Stimulated activated CD8-positive, alpha-beta memory T cell treated with anti-CD3 and anti-CD28 coated beads, Interleukin-7, amount 100 ng/mL, for 4 hours (primary cell): ENCODE results near the gene SPDYE2B.
"Not testable (repeated sequence)": the region's sequence is repeated elsewhere in the genome, so short reads cannot be mapped to it uniquely, and the experiment has no call there.

Experiments used
- DNase-seq, 2 donors: peaks; one replicate each; pipeline ENCODE4 v3.0.0-alpha.2; 2020; ENCODE audit warnings: low read depth in 2 of 2

Gene SPDYE2B, protein sequence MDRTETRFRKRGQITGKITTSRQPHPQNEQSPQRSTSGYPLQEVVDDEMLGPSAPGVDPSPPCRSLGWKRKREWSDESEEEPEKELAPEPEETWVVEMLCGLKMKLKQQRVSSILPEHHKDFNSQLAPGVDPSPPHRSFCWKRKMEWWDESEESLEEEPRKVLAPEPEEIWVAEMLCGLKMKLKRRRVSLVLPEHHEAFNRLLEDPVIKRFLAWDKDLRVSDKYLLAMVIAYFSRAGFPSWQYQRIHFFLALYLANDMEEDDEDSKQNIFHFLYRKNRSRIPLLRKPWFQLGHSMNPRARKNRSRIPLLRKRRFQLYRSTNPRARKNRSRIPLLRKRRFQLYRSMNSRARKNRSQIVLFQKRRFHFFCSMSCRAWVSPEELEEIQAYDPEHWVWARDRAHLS

DNA sequence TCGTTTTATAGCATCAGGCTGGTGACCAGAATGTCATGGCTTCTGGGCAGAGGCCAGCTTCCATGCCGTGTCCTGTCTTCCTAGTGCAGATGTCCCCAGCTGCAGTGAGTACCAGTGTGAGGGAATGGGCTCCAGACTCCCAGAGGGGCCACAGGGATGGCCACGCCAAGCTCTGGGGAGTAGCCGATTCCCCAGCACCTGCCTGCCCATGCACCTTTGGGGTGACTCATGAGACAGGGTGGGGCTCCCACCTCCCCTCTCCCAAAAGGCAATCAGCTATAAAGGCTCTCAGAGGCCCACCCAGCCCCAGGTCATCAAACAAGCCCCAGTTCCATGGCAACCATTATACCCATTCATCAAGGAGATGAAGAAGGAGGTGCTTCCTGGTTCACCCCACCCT, at the start of gene SPDYE2B:
Gene SPDYE2B (plus strand): TSS at position 396 of the 400 bp plus-strand sequence. CDS start 2,030 bp downstream, outside the sequence.
- DNase-seq: not testable (repeated sequence)

DNA sequence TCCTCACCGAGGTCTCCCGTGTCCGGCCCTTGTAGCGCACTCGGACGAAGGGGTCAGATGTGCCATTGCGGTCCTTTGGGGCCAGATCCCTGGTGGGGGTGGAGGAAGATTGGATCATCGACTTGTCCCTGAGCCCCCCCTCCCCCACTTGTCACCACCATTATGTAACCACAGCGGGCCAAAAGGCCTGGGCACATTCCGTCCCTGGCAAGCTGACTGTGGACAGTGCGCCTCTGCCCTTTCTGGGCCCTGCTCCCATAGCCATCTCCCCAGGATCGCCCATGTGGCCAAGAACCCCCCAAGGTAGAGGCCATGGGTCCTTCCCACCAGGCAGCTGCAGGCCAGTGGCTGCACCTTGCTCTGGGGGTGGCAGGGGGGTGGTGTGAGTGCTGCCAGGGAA, 47.8 kb upstream of the SPDYE2B start:
- DNase-seq: not testable (repeated sequence)

DNA sequence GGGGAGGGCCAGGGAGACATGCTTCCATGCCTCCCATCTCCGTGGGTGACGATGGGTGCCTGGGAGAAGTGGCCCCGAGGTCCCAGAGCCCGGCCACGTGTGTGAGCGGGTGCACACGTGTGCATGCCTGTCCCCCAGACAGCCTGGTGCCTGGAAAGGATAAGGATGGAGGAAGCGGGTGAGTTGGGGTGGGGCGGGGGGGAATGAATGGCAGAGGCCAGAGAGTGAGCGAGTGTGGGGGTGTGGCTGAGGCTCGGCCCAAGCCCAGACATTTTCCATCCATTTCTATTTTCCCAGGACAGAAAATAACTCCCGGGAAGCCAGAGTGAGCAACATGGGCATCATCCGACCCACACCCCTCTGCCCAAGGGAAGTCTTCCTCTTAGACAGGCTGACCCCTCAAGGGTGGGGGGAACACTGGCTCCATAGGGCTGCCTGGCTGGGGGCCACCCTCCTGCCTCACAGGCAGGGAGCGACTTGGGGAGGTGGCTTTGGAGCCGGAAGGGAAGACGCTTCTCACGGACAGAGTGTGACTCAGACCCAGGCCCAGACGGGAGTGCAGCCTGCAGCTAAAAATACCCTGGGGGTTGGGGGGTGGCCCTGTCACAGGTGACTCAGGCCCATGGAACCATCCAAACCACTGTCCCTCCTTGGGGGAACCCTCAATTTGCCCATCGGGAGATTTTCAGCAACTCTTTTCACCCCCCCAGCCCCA, 45.5 kb upstream of the SPDYE2B start:
- not testable (repeated sequence) for DNase-seq

- not testable (repeated sequence) for DNase-seq
Measured at GRCh38 chr7:102606848-102607247, 43.3 kb upstream of the SPDYE2B start.

- not testable (repeated sequence) for DNase-seq
Measured at GRCh38 chr7:102609734-102610133, 40.4 kb upstream of the SPDYE2B start.

DNA sequence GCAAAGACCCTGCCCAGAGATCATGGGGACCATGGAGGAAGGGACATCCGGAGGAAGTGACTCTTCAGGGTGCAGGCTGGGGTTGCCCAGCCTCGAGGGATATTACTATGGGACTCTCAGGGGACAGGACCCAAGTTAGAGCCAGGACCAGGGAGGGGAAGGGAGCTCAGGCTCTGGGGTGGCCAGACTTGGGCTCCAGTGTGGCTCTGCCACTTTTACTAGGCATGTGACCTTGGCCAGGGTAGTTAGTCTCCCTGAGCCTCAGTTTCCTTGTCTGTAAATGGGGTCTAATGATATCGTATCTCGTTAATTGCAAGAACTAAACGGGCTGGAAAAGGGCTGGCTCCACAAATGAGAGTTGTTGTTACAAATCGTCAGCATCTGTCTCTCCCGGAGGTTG, 39.7 kb upstream of the SPDYE2B start:
- not testable (repeated sequence) for DNase-seq

- not testable (repeated sequence) for DNase-seq
Measured at GRCh38 chr7:102611013-102611674, 39.0 kb upstream of the SPDYE2B start.

- not testable (repeated sequence) for DNase-seq
Measured at GRCh38 chr7:102611675-102612325, 38.3 kb upstream of the SPDYE2B start.

- DNase-seq: not testable (repeated sequence)
Measured at GRCh38 chr7:102613575-102614345, 36.4 kb upstream of the SPDYE2B start.

GRCh38 chr7:102614346-102614697, 35.8 kb upstream of the SPDYE2B start:
- DNase-seq: not testable (repeated sequence)

DNA sequence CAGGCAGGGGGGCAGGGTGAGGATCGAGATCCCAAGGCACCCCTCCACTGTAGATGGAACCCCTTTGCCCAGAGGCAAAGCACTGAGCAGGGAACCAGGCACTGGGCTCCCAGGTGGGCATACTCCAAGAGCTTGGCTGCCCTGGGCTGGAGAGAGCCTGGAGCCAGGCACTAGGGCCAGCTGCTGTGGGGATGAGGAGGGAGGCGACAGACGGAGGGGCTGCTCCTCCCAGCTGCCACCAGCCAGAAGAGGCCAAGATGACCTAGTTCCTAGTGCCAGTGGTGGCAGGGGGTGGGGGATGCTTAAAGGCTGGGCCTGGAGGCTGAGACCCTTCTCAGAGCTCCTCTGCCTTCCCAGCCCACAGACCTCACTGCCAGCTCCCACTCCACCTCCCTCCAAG, 35.2 kb upstream of the SPDYE2B start:
- DNase-seq: not testable (repeated sequence)

DNA sequence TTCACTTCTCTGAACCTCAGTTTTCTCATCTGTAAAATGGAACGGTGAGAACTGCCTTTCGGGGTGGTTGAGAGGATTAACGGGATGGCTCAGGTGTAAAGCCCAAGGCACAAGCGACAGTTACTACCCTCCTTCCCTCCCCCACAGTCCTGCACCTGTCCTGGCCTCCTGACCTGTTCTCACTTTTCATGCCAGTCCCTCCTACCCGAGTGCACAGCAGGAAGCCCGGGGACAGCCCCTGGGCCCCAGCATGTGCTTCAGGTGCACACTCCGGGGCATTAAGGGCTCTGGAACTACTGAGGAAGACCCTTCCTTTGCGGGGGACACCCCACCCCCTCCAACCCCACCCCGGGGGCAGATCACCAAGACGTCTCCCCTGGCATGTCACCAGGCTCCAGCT, 34.2 kb upstream of the SPDYE2B start:
- not testable (repeated sequence) for DNase-seq

GRCh38 chr7:102616507-102617125, 33.5 kb upstream of the SPDYE2B start, which contains the start of gene RASA4:
RASA4 (minus strand) TSS chr7:102616756; CDS start chr7:102616689, 67 bp downstream.
- peak; percentile 5 to 16 for DNase-seq

- DNase-seq: not testable (repeated sequence)
Measured at GRCh38 chr7:102618122-102618521, 32.0 kb upstream of the SPDYE2B start.

DNA sequence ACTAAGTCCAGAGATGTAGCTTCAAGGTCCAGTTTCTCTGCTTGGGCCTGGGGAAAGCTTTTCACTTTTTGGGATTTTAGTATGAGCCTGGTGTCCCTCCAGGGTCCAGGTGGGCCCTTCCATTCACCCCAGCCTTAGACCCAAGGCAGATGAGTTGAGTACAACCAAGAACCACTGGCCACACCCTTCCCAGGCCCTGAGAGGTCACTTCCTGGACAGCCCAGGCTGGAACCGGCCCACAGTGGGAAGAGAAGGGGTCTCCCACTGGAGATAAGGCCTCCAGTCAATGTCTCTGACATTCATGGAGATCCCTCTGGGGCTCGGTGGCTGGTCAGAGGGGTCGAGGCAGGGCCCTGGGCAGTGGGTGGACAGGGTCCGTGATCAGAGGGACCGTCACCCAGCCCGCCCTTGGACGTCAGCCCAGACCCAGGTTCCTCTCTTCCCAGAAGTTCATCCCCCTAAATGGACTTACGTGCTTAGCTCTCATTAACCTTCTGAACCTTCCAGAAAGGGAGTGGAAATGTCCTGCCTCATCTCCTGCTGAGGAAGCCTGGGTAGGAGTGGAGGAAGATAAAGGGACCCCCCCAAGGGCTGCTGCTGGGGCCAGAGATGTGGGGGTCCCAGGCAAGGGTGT, 22.7 kb upstream of the SPDYE2B start:
- DNase-seq: not testable (repeated sequence)

- DNase-seq: not testable (repeated sequence)
Measured at GRCh38 chr7:102630622-102631021, 19.5 kb upstream of the SPDYE2B start.

- not testable (repeated sequence) for DNase-seq
Measured at GRCh38 chr7:102634299-102634698, 15.8 kb upstream of the SPDYE2B start.

DNA sequence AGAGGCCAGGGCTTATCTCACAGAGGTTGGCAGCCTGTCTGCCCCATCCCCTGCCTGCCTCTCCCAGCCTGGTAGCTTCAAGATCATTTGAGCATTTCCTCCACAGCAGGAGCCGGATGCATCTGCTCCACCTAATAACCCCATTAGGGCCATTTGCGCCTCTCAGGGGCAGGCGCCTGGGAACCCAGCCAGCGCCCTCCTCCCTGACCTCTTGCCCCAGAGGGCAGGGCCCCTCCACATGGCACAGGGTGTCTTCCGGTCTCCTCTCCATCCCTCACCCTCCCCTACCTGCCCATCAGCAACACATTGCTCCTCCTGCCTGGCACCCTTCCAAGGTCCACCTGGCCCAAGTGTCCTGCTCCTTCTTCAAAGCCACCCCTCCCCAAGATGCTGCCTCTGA, 14.8 kb upstream of the SPDYE2B start:
- not testable (repeated sequence) for DNase-seq

GRCh38 chr7:102636956-102637355, 13.2 kb upstream of the SPDYE2B start:
- DNase-seq: not testable (repeated sequence)

- DNase-seq: not testable (repeated sequence)
Measured at GRCh38 chr7:102638848-102639247, 11.3 kb upstream of the SPDYE2B start.
